GM20431 (cell line): ENCODE results near the gene LCN15.
"Not testable (repeated sequence)": the region's sequence is repeated elsewhere in the genome, so short reads cannot be mapped to it uniquely, and the experiment has no call there.

Source experiments
- in situ Hi-C: fragments of 300-500 bp; cut with MseI, MboI; formaldehyde crosslinking; loops from one replicate; pipeline ENCODE4 v1.15.0; 2020; ENCODE audit warnings: low sequenced_read_pairs; ENCODE audit not compliant: unreplicated experiment

Gene LCN15

DNA sequence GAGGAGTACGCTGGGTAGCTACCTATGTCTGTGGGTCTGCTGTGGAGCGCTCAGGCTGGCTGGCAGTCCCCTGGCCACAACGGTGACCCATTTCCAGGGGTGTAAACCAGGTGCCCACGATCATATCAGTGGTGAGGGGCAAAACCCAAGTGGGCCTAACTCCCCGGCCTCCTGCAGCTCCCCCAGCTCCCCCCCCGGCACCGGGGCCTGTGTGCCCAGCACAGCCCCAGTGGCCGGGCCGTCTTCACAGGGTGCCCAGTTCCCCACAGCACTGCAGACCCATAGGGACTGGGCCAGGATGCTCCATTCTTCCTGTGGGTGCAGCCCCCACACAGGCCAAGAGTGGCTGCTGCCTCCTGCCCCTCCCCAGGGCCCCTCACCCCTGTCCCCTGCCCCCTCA lies 5.3 kb downstream of the LCN15 start:
- in situ Hi-C loops, result no loop called here

GRCh38 chr9:136757751-136758140 lies 6.6 kb downstream of the LCN15 start:
- in situ Hi-C loops, result no loop called here

- in situ Hi-C loops, result no loop called here
These were observed 7.0 kb downstream of the LCN15 start for GRCh38 chr9:136757328-136757727.

DNA sequence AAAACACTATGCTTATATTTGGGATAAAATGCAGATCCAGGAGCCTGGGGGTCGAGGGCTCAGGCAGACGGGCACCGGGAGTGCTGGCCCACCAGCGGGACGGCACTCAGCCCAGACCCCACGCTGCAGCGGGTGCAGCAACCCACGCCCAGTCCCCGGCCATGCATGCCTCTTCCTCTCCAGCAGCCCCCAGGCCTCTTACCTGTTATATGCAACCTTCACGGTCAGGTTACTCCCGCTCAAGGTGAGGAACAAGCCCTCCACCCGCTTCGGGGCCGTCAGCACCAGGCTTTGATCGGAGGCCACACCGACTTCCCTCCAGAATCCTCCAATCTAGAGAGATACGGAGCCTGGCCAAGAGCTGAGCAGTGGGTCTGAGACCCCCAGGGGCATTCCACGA lies 7.5 kb downstream of the LCN15 start:
- in situ Hi-C loops, result no loop called here

DNA sequence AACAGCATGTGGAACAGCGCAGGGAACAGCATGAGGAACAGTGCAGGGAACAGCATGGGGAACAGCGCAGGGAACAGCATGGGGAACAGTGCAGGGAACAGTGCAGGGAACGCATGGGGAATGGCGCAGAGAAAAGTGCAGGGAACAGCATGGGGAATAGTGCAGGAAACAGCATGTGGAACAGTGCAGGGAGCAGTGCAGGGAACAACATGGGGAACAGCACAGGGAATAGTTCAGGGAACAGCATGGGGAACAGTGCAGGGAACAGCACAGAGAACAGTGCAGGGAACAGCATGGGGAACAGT lies 8.2 kb downstream of the LCN15 start:
- in situ Hi-C loops, result no loop called here

DNA sequence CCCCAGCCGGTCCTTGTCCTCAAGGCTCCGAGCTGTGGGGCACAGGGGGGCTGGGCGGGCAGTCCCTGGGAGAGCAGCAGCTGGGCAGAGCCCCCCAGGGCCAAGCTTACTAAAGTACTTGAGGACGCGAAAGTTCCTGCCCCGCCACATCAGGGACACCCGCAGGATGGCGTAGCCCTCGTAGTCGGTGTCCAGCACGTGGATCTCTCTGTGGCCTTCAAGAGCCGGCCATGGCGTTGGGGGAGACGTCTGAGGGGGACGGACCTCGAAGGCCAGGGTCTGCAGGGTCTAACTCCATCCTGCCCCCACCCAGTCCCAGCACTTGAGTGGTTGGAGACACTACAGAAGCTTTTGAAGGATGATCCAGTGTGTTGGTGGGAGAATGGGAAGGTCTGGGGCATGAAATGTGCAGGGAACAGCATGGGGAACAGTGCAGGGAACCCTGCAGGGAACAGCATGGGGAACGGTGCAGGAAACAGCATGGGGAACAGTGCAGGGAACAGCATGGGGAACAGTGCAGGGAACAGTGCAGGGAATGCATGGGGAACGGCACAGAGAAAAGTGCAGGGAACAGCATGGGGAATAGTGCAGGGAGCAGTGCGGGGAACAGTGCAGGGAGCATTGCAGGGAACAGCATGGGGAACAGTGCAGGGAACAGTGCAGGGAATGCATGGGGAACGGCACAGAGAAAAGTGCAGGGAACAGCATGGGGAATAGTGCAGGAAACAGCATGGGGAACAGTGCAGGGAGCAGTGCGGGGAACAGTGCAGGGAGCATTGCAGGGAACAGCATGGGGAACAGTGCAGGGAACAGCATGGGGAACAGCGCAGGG lies 8.8 kb downstream of the LCN15 start:
- in situ Hi-C loops, result not testable (repeated sequence)

GRCh38 chr9:136754626-136755301 lies 9.6 kb downstream of the LCN15 start:
- in situ Hi-C loops, result no loop called here

DNA sequence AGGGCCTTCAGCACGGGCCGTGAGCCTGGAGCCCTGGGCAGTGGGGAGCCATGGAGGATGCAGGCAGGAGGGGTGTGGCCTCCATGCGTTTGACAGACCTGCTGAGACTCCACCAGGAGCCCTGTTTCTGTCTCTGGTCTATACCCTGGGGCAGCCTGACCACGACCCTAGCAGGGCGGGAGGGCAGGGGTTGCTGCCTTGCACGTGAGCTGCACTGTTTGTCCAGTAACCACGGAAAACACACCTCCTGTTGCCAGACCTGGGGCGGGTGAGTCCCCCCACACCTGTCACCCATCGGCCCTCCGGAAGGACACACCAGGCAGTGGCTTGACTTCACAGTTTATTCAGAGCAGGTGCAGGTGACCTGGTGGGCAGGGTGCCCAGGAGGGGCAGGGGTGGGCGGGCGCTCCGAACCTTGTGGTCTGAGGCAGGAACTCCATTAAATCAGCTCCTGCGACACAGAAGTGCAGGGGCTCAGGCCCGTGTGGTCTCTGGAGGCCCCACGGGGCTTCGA lies 10.2 kb downstream of the LCN15 start:
- in situ Hi-C loops, result no loop called here

DNA sequence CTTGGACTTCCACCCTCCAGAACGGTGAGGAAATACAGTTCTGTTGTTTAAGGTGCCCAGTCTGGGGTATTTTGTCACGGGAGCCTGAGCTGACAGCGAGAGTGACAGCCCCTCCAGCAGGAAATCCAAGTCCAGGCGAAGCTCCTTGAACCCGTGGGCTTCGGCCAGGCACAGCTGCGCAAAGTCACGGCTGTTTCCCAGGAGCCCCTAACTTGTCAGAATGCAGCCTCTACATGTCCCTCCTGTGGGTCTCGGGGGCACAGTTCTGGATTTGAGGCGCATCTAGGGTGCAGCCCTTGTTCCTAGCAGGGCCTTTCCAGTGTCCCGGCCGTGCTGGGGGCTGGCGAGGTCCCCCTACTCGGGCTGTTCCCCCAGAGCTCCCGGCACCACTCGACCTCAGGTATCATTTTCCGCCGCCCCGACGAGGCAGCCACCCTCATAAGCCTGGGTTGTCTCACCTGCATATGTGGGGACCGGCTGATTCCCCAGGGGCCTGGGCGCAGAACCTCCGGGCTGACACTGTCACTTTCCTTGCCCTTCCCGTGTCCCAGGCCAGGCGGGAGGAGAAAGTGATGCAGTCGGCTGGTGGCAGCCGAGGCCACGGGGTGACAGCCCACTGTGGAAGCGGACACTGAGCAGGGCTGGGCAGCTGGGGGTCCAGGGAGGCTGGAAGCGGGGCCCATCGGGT lies 10.8 kb downstream of the LCN15 start:
- in situ Hi-C loops, result no loop called here

GRCh38 chr9:136751814-136752213 lies 12.5 kb downstream of the LCN15 start:
- in situ Hi-C loops, result no loop called here

GRCh38 chr9:136751244-136751643 lies 13.1 kb downstream of the LCN15 start:
- in situ Hi-C loops, result no loop called here

DNA sequence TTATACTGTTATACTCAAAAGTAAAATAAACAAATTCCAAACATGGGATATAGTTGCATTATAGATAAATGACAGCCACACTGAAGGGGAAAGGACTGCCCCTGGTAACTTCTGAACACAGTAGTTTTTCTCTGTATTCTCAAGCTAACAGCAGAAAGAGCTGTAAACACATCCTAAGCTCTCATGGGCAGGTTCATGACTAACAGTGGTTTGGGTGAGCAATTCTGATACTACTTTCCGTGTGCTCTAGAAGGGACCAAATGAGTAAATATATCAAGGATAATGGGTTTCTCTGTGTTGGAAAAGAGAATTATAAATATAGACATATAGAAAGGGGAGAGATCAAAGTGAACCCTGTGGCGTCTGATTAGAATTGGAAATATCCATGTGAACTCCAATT lies 13.8 kb downstream of the LCN15 start:
- in situ Hi-C loops, result no loop called here

GRCh38 chr9:136748666-136749611 lies 15.4 kb downstream of the LCN15 start:
- in situ Hi-C loops, result no loop called here

DNA sequence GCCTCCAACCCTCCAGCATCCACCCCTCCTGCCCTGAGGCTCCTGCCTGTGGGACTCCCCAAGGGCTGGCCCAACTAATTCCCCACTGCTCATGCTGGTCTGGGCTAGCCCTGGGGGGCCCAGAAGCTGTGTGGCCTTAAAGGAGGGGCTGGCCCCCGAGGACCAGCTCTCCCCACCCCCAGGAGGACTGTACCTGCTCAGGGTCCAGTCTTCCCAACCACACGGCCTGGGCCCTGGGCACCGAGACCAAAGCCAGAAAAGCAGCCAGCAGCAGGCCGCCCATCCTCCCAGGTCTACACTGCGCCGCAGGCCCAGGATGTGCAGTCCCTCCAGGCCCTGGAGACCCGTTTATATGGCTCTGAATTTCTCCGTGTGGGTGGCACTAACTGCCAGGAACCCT lies 16.1 kb downstream of the LCN15 start, which contains the start of gene LCN6:
Gene LCN6, minus strand, starts transcription at position 325 of the 400 bp plus-strand sequence. Its CDS starts 42 bp downstream, at position 283.
- in situ Hi-C loops, result no loop called here

GRCh38 chr9:136747161-136748060 lies 16.9 kb downstream of the LCN15 start:
- in situ Hi-C loops, result no loop called here

DNA sequence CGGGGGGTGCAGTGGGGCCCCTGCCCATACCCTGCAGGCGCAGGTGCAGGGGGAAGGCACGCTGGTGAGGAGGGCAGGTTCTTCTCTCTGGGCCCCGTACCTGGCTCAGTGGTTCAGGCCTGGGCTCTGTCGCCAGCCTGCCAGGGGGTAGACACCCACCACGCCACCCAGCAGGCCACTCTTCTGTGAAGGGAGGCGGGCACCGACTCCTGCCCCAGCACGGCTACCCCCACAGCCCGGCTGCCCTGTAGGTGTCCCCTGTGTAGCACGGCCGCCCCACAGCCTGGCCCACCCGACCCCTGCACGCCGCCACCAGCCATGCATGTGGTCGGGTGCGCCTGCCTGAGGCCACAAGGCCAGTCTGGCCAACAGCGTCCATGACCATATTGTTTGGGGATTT lies 17.7 kb downstream of the LCN15 start:
- in situ Hi-C loops, result no loop called here

DNA sequence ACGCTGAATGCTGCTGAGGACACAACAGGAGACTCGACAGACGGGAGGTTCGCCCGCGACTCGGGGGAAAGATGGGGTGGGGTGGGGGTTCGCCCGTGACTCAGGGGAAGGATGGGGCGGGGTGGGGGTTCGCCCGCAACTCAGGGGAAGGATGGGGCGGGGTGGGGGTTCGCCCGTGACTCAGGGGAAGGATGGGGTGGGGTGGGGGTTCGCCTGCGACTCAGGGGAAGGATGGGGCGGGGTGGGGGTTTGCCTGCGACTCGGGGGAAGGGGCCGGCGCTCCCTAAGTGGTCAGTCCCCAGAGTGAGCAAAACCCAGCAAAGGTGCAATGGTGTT lies 18.2 kb downstream of the LCN15 start:
- in situ Hi-C loops, result no loop called here

DNA sequence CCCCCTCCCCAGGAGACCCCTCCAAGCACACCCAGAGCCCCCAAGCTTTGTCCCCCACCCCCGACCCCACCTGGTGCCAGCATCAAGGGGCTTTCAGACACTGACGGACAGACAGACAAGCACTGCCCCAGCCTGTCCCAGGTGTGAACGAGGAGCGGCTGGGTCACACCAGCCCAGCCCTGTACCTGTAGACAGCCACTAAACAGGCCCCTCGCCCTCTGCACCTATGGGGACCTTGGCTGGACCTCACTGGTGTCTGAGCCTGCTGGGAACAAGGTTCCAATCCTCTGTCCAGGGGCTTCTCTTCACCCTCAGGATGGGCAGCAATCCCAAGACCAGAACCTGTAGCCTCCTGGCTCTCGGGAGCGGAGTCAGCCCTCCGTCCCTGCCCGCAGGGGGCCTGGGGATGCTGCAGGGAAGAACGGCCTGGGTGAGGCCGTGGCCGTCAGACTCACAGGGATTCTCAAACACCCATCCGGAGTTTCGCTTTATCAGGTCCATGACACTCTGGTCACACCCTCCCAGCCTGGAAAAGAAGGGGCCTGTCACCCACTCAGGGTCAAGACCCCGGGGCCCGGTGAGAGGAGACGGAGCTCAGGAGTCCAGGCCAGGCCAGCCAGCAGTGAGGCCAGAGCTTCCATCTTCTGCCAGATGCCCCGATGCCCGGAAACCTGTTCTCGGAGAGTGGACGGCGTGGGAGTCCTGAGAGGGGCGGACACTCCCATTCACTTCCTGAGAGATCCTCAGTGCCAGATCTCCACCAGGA lies 18.7 kb downstream of the LCN15 start:
- in situ Hi-C loops, result no loop called here
